ENCODE data around the gene EEA1. TPM values are rescaled to one million over a fixed set of nuclear protein-coding genes. Genes with fewer than 3 reads are reported as not detected.

Gene EEA1
- total and polyA plus RNA-seq, 10 donors, result 2.3 to 31.2 (median 20.8) TPM

DNA sequence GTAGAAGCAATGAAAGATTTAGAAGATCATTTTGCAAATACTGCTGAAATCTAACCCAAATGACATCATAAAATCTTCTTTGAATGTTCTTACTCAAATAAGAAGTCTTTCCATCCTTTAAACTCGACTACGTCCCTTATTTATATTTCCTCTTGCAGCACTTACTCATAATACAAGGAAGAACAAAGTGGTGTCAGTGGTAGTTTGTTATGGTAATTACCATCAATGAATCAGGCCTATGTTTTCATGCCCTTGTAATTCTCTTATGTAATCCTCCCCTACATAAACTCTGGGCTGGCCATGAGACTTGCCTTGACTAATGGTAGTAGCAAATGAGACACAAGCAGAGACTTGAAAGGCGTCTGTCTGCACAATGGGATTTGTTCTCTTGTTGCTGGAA lies 17.0 kb downstream of the EEA1 start:
- Histone ChIP-seq H3K27me3 (replicated peaks in 1 of 7) (no peaks in the 10 kb centered on the region), H3K27ac (peak overlapping the region in 5 of 8 donors; percentile 3 to 50 (median 43)), H3K36me3 (peaks cover 0 to 4% (median 0%) of the 10 kb centered on the region in 6 donors), H3K9me3 (peaks cover 0 to 12% (median 9%) of the 10 kb centered on the region in 8 donors), H3K4me3 (no peak overlapping the region), H3K4me1 (peaks cover 0 to 47% (median 15%) of the 10 kb centered on the region in 6 donors)
- WGBS, 5 donors, result 54 to 68% (median 62%) methylated on average over 3 of the region's 3 CpGs
- DNase-seq, result no peak
- TF ChIP-seq POLR2A (IDR thresholded peaks at IDR 0.05) (no peak), POLR2AphosphoS5 (IDR thresholded peaks at IDR 0.05) (no peak), CTCF (IDR thresholded peaks at IDR 0.05 in 8 of 11, conservative IDR thresholded peaks at IDR 0.05 in 3 of 11) (no peak)
- intact Hi-C loops (cut with DNase I; ENCODE audit: low total_unique reads), result no loop called here

DNA sequence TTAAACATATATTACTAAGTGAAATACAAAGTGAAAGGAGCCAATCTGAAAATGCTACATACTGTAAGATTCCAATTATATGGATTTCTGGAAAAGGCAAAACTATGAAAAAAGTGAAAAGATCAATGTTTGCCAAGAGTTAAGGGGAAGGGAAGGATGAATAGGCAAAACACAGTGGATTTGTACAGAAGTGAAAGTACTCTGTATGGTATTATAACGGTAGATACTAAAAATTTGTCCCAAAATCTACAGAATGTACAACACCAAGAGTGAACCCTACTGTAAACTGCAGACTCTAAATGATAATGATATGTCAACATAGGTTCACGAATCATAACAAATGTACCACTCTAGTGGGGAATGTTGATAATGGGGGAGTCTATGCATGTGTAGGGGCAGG lies 17.8 kb downstream of the EEA1 start:
- Histone ChIP-seq H3K36me3 (peaks cover 0 to 4% (median 0%) of the 10 kb centered on the region in 6 donors), H3K4me1 (peaks cover 0 to 54% (median 16%) of the 10 kb centered on the region in 6 donors), H3K9me3 (peaks cover 0 to 12% (median 9%) of the 10 kb centered on the region in 8 donors), H3K4me3 (no peak overlapping the region), H3K27ac (peak overlapping the region in 5 of 8 donors; percentile 3 to 50 (median 43)), H3K27me3 (replicated peaks in 1 of 7) (no peaks in the 10 kb centered on the region)
- intact Hi-C loops (cut with DNase I; ENCODE audit: low total_unique reads), result no loop called here
- WGBS, 5 donors, result 55 to 76% (median 63%) methylated on average over 2 of the region's 2 CpGs
- TF ChIP-seq POLR2AphosphoS5 (IDR thresholded peaks at IDR 0.05) (no peak), POLR2A (IDR thresholded peaks at IDR 0.05) (no peak), CTCF (IDR thresholded peaks at IDR 0.05 in 8 of 11, conservative IDR thresholded peaks at IDR 0.05 in 3 of 11) (no peak)
- DNase-seq, result no peak

- no peak overlapping the region for H3K27ac ChIP-seq
- TF ChIP-seq POLR2AphosphoS5 (IDR thresholded peaks at IDR 0.05), result no peak
- TF ChIP-seq POLR2A (IDR thresholded peaks at IDR 0.05), result no peak
- no peak for TF ChIP-seq CTCF (IDR thresholded peaks at IDR 0.05 in 8 of 11, conservative IDR thresholded peaks at IDR 0.05 in 3 of 11)
- DNase-seq, result no peak
- WGBS, 5 donors, result 44 to 64% (median 50%) methylated on average over 3 of the region's 3 CpGs
- no peak overlapping the region for H3K4me3 ChIP-seq
- H3K4me1 ChIP-seq, result peaks cover 0 to 61% (median 18%) of the 10 kb centered on the region in 6 donors
- no peaks in the 10 kb centered on the region for H3K27me3 ChIP-seq (replicated peaks in 1 of 7)
- peaks cover 0 to 4% (median 0%) of the 10 kb centered on the region in 6 donors for H3K36me3 ChIP-seq
- H3K9me3 ChIP-seq, result peaks cover 0 to 12% (median 9%) of the 10 kb centered on the region in 8 donors
- intact Hi-C loops (cut with DNase I; ENCODE audit: low total_unique reads), result no loop called here
These were observed 21.0 kb downstream of the EEA1 start for GRCh38 chr12:92908108-92908507.

DNA sequence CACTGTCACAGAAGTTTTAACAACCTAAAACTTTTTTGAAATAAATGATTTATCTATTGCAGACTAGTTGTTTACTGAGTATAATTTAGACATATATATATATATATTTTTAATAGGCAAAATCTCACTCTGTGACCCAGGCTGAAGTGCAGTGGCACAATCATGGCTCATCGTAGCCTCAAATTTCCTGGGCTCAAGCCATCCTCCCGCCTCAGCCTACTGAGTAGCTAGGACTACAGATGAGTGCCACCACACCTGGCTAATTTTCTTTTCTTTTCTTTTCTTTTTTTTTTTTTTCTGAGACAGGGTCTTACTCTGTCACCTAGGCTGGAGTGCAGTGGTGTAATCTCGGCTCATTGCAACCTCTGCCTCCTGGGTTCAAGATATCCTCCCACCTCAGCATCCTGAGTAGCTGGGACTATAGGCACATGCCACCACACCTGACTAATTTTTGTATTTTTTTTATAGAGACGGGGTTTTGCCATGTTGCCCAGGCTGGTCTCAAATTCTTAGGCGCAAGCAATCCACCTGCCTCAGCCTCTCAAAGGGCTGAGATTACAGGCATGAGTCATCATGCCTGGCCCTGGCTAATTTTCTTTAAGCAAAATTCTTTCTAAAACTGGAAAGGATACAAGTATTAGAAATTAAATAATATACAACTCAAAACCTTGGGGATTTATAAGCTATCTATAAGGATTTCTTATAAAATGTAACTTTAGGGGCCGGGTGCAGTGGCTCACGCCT lies 23.1 kb downstream of the EEA1 start:
- TF ChIP-seq POLR2AphosphoS5 (IDR thresholded peaks at IDR 0.05), result no peak
- TF ChIP-seq CTCF (IDR thresholded peaks at IDR 0.05 in 8 of 11, conservative IDR thresholded peaks at IDR 0.05 in 3 of 11), result no peak
- TF ChIP-seq POLR2A (IDR thresholded peaks at IDR 0.05), result no peak
- H3K4me3 ChIP-seq, result no peak overlapping the region
- H3K4me1 ChIP-seq, result peaks cover 0 to 47% (median 10%) of the 10 kb centered on the region in 6 donors
- H3K9me3 ChIP-seq, result peaks cover 0 to 12% (median 9%) of the 10 kb centered on the region in 8 donors
- DNase-seq, result no peak
- peaks cover 0 to 4% (median 0%) of the 10 kb centered on the region in 6 donors for H3K36me3 ChIP-seq
- WGBS, 5 donors, result 78 to 92% (median 87%) methylated on average over 7 of the region's 7 CpGs
- intact Hi-C loops (cut with DNase I; ENCODE audit: low total_unique reads), result no loop called here
- H3K27me3 ChIP-seq (replicated peaks in 1 of 7), result no peaks in the 10 kb centered on the region
- H3K27ac ChIP-seq, result no peak overlapping the region
